HG02938 (cell line): ENCODE results near the gene ADAMTS13.

Source experiments
- ATAC-seq: cut with Tn5 transposase; IDR thresholded peaks from one replicate; pipeline ENCODE4 v1.9.1; 2021; ENCODE audit warnings: mild to moderate bottlenecking, moderate library complexity; ENCODE audit not compliant: unreplicated experiment

ADAMTS13 gene

GRCh38 chr9:133487331-133487725 is 65.2 kb downstream of the ADAMTS13 start:
- ATAC-seq: no peak

- no peak for ATAC-seq
These were observed 66.6 kb downstream of the ADAMTS13 start for GRCh38 chr9:133488686-133489252.

- ATAC-seq: no peak
These were observed 67.4 kb downstream of the ADAMTS13 start for GRCh38 chr9:133489253-133490190.

- ATAC-seq: no peak
These were observed 68.1 kb downstream of the ADAMTS13 start for GRCh38 chr9:133490201-133490681.

GRCh38 chr9:133490865-133491655 is 68.9 kb downstream of the ADAMTS13 start:
- no peak for ATAC-seq

GRCh38 chr9:133491656-133491925 is 69.4 kb downstream of the ADAMTS13 start:
- ATAC-seq: no peak

GRCh38 chr9:133492061-133493021 is 70.2 kb downstream of the ADAMTS13 start:
- ATAC-seq: no peak

- ATAC-seq: no peak
These were observed 71.3 kb downstream of the ADAMTS13 start for GRCh38 chr9:133493428-133493827.

GRCh38 chr9:133493845-133494540 is 71.8 kb downstream of the ADAMTS13 start:
- ATAC-seq: no peak

- ATAC-seq: no peak
These were observed 72.6 kb downstream of the ADAMTS13 start for GRCh38 chr9:133494636-133495326.

- no peak for ATAC-seq
These were observed 73.4 kb downstream of the ADAMTS13 start for GRCh38 chr9:133495327-133496293.

- no peak for ATAC-seq
These were observed 75.0 kb downstream of the ADAMTS13 start for GRCh38 chr9:133496861-133497842.

GRCh38 chr9:133499132-133499891 is 77.1 kb downstream of the ADAMTS13 start:
- no peak for ATAC-seq

GRCh38 chr9:133499892-133500270 is 77.7 kb downstream of the ADAMTS13 start:
- no peak for ATAC-seq

GRCh38 chr9:133502112-133502511 is 79.9 kb downstream of the ADAMTS13 start:
- no peak for ATAC-seq

- no peak for ATAC-seq
These were observed 83.1 kb downstream of the ADAMTS13 start for GRCh38 chr9:133505186-133505830.
